HG03354 (cell line): ENCODE data around the gene MYO16.

Experiments
- ATAC-seq: cut with Tn5 transposase; IDR thresholded peaks from one replicate; pipeline ENCODE4 v1.9.1; 2021; ENCODE audit warnings: mild to moderate bottlenecking; ENCODE audit not compliant: unreplicated experiment, poor library complexity, severe bottlenecking

Gene MYO16

DNA sequence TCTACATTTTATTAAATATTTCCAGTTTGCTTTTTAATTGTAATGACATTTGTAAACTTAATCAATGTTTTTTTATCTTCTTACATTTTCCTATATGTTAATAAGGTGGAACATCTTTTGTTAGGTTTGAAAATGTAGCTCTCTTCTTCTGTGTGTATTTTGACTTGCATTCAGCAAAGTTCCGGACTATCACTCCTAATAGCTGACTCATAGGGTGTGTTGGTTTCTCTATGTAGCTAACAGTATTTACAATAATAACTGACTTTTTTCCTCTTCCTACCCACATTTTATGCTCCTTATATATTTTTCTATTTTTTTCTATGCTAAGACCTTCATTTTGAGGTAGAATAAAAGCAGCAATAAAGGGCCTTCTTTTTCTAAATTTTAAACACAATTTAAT lies 28.1 kb downstream of the MYO16 start:
- no peak for ATAC-seq

GRCh38 chr13:108662528-108662927 lies 33.1 kb downstream of the MYO16 start:
- ATAC-seq = no peak

- no peak for ATAC-seq
Observed at GRCh38 chr13:108663710-108664109, 34.3 kb downstream of the MYO16 start.

DNA sequence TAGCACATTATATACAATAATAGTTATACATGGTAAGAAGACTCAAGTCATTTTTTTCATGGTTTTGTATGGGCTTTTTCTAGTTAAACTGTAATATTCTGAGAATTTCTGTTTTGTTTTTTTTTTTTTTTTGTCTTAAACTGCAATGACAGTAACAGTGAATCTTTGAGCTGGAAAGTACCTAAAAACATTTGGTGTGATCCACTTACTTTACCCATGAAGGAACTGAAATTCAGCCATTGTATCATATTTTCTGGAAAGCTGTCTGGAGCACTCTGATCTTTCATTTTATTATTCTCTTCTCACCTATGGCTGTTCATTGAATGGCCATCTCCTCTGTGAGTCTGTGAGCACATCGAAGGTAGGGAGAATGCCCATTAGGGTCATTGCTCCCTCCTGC lies 37.8 kb downstream of the MYO16 start:
- ATAC-seq = no peak

DNA sequence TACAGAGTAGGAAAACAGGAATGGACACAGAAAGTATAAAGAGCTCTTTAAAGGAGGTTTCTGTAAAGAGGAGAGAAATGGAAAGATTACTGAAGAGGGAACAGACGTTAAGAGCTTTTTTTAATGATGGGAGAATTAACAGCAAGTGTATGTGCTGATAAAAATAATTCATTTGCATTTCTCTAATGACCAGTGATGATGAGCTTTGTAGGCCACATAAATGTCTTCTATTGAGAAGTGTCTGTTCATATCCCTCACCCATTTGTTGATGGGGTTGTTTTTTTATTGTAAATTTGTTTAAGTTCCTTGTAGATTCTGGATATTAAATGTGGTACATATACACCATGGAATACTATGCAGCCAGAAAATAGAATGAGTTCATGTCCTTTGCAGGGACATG lies 40.0 kb downstream of the MYO16 start:
- no peak for ATAC-seq

DNA sequence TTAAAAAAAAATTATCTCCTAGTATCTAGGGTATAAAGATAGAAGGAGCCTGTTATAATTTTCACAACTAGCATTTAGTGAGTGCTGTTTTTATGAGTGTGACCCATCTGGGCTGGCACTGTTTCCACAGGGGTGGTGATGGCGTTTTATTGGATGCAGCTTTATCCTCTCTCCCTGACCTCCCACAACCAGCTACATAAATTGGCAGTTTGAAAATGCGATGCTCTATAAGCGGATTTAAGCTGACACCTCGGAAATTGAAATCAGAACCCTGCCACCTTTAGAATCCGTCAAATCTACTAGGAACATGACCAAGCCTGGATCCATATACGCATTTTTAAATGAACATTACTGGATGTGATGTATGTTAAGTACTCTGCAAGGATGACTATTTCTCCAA lies 44.9 kb downstream of the MYO16 start:
- no peak for ATAC-seq

DNA sequence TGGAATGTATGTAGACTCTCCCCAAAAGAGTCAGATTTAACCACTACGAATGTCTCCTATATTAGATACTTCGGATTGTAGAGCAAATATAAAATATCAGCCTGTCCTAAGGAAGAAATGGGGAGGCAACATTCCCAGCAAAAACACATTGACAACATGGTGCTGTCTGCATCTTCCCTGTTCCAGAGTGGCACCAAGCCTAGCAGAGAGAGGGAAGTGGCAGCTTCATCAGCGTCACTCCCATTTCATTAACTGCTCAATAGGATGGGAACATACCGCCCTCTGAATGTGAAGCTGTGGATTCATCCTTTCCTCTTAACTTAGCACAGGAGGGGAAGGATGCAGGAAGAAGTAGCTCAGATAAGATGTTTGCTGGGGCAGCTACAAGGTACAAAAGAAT lies 45.4 kb downstream of the MYO16 start:
- ATAC-seq = no peak

- no peak for ATAC-seq
Observed at GRCh38 chr13:108676620-108677019, 47.2 kb downstream of the MYO16 start.

- no peak for ATAC-seq
Observed at GRCh38 chr13:108677806-108678205, 48.4 kb downstream of the MYO16 start.

GRCh38 chr13:108680011-108680410 lies 50.6 kb downstream of the MYO16 start:
- no peak for ATAC-seq

GRCh38 chr13:108681986-108682575 lies 52.7 kb downstream of the MYO16 start:
- ATAC-seq = no peak

DNA sequence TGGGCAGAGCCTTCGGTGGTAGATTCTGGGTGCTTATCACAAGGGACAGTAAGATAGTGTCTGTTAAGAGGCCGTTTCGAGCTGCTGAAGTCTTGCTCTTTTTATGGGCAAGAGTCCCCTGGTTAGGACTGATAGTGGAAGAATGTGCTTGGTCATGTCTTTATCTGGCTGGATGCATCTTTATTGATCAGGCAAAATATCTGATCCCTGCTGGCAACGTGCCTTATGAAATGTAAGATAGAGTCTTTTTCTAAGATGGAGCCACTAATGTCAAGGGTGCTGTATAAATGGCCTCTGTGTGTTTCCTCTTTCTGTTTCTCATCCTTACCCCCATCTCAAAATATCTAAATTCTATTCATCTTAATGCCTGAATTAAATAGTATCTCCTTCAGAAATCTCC lies 53.3 kb downstream of the MYO16 start:
- no peak for ATAC-seq

- ATAC-seq = no peak
Observed at GRCh38 chr13:108686027-108686426, 56.6 kb downstream of the MYO16 start.

DNA sequence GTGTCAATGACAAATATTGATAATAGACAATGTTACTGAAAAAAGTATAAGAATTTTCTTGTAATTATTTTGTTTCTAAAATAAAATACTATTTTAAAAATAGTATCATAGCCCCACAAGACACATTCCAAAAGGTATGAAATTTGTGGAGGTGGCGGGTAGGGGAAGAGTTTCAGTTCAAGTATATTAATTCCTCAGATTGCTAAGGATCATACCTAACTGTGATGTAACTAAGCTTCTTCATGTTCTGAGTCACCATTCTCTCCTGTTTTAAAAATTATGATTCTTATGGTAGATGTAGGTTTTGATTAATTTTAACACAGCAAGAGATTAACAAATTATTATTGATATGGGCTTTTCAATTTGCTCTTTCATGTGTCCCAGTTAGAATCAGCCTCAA lies 61.3 kb downstream of the MYO16 start:
- ATAC-seq = no peak

GRCh38 chr13:108700422-108701170 lies 71.2 kb downstream of the MYO16 start:
- ATAC-seq = no peak

DNA sequence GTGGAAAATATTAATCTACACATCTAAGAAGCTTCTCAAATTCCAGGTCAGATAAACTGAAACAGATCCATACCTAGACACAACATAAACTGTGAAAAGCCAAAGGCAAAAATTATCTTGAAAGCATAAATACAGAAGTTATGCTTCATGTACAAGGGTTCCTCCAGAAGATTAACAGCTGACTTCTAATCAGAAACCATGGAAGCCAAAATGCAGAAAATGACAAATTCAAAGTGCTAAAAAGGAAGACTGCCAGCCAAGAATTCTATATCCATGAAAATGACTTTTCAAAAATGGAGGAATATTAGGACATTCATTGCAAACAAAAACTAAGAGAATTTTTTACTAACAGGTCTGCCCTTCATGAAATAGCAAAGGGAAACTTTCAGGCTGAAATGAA lies 72.8 kb downstream of the MYO16 start:
- no peak for ATAC-seq

GRCh38 chr13:108705031-108705430 lies 75.6 kb downstream of the MYO16 start:
- no peak for ATAC-seq

DNA sequence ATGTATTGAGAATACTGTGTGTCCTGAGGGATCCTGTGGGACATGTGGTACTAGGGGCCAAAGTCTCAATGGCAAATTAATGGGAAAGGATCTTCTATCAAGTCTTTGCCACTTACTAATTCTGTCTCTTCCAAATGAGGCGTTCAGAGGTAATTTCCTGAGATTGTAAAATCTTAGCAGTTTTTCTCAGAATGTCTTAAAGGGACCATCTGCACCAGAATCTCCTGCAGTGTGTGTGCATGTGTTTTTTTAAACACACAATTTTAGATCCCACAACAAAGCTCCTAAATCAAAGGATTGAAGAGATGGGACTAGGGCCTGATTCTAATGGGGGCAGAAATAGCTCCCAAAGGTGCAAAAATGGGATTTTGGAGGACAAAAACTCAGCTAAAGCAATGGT lies 78.2 kb downstream of the MYO16 start:
- no peak for ATAC-seq

- no peak for ATAC-seq
Observed at GRCh38 chr13:108708921-108709320, 79.5 kb downstream of the MYO16 start.

- no peak for ATAC-seq
Observed at GRCh38 chr13:108711386-108711785, 82.0 kb downstream of the MYO16 start.

DNA sequence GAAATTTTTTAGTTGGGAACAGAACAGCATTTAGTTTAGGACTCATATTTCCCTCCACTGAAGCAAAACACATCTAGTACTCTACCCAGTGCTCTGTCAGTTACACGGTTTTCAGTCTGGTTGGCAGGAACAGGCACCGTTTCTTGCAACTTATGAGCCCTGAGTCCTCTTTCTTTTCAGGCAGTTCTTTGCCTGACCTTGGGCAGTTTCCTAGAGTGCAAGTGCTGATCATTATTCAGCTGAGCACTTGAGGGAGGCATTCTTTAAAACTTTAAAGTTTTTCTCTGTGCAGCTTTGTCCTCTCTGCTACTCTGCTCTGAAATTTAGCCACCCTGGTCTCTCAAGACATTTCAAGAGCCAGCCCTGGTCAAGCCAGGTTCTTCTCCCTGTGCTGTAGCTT lies 96.1 kb downstream of the MYO16 start:
- no peak for ATAC-seq

GRCh38 chr13:108728370-108728769 lies 99.0 kb downstream of the MYO16 start:
- ATAC-seq = no peak
